GM18520 (cell line): ENCODE data around the gene GRM1.

Source experiments
- ATAC-seq: cut with Tn5 transposase; IDR thresholded peaks from one replicate; pipeline ENCODE4 v1.9.1; 2021; ENCODE audit not compliant: unreplicated experiment

The GRM1 gene

GRCh38 chr6:146310628-146311027, 281.8 kb downstream of the GRM1 start:
- no peak for ATAC-seq

- ATAC-seq, result no peak
These were observed 282.2 kb downstream of the GRM1 start for GRCh38 chr6:146311079-146311478.

- no peak for ATAC-seq
These were observed 283.7 kb downstream of the GRM1 start for GRCh38 chr6:146312608-146313007.

- ATAC-seq, result no peak
These were observed 286.7 kb downstream of the GRM1 start for GRCh38 chr6:146315381-146316174.

GRCh38 chr6:146316175-146316495, 287.3 kb downstream of the GRM1 start:
- no peak for ATAC-seq

- ATAC-seq, result no peak
These were observed 302.2 kb downstream of the GRM1 start for GRCh38 chr6:146331013-146331412.

GRCh38 chr6:146335336-146335735, 306.5 kb downstream of the GRM1 start:
- no peak for ATAC-seq

- no peak for ATAC-seq
These were observed 307.3 kb downstream of the GRM1 start for GRCh38 chr6:146336191-146336590.

- ATAC-seq, result no peak
These were observed 308.5 kb downstream of the GRM1 start for GRCh38 chr6:146337376-146337775.

- no peak for ATAC-seq
These were observed 310.9 kb downstream of the GRM1 start for GRCh38 chr6:146339716-146340115.

GRCh38 chr6:146341493-146342230, 312.8 kb downstream of the GRM1 start:
- no peak for ATAC-seq

GRCh38 chr6:146345598-146345997, 316.7 kb downstream of the GRM1 start:
- ATAC-seq, result no peak

GRCh38 chr6:146347090-146347489, 318.2 kb downstream of the GRM1 start:
- ATAC-seq, result no peak

- no peak for ATAC-seq
These were observed 318.8 kb downstream of the GRM1 start for GRCh38 chr6:146347690-146348089.

GRCh38 chr6:146351018-146351417, 322.2 kb downstream of the GRM1 start:
- ATAC-seq, result no peak

- no peak for ATAC-seq
These were observed 323.3 kb downstream of the GRM1 start for GRCh38 chr6:146352163-146352562.

- ATAC-seq, result no peak
These were observed 325.6 kb downstream of the GRM1 start for GRCh38 chr6:146354451-146354850.

- ATAC-seq, result no peak
These were observed 326.7 kb downstream of the GRM1 start for GRCh38 chr6:146355521-146356100.

- peak; percentile 61 for ATAC-seq
These were observed 328.9 kb downstream of the GRM1 start for GRCh38 chr6:146357578-146358430.

GRCh38 chr6:146358431-146359046, 329.7 kb downstream of the GRM1 start:
- ATAC-seq, result no peak

GRCh38 chr6:146359131-146359530, 330.3 kb downstream of the GRM1 start:
- ATAC-seq, result no peak
